Naive B cell (primary cell): Measurements from ENCODE around the gene KDM4C. TPM values are rescaled to one million over a fixed set of nuclear protein-coding genes. Genes with fewer than 3 reads are reported as not detected.
A peak's percentile ranks its signal among the peaks of the same experiment; 100 is the strongest.

ENCODE experiments used
- ATAC-seq, 2 donors: fragments of 150-1000 bp; cut with Tn5 transposase; 2 replicates each; pipeline ENCODE4 v1.10.0; 2021; ENCODE audit warnings: low read depth in 2 of 2, mild to moderate bottlenecking in 2 of 2, moderate library complexity in 2 of 2
- DNase-seq: peaks from one replicate; pipeline ENCODE4 v3.0.0; 2022
- H3K27ac Mint-ChIP-seq, 6 donors: one replicate each; pipeline ENCODE4 v1.8.0; 2020 to 2022; ENCODE audit warnings: mild to moderate bottlenecking in 6 of 6, mixed read lengths in 6 of 6, moderate library complexity in 5 of 6, inconsistent platforms in 2 of 6
- H3K27me3 Mint-ChIP-seq, 3 donors: one replicate each; pipeline ENCODE4 v1.8.0; 2021 to 2022; ENCODE audit warnings: mixed read lengths in 3 of 3, mild to moderate bottlenecking in 1 of 3
- H3K36me3 Mint-ChIP-seq, 2 donors: one replicate each; pipeline ENCODE4 v1.8.0; 2020 to 2022; ENCODE audit warnings: mixed read lengths in 2 of 2, inconsistent platforms in 1 of 2, mild to moderate bottlenecking in 1 of 2
- H3K4me1 Mint-ChIP-seq, 3 donors: one replicate each; pipeline ENCODE4 v1.8.0; 2020 to 2022; ENCODE audit warnings: mixed read lengths in 3 of 3, inconsistent platforms in 1 of 3, mild to moderate bottlenecking in 1 of 3, moderate library complexity in 1 of 3
- H3K4me3 Mint-ChIP-seq, 8 donors: one replicate each; pipeline ENCODE4 v1.8.0; 2020 to 2022; ENCODE audit warnings: mild to moderate bottlenecking in 8 of 8, mixed read lengths in 8 of 8, moderate library complexity in 8 of 8, inconsistent platforms in 2 of 8
- H3K9me3 Mint-ChIP-seq, 7 donors: one replicate each; pipeline ENCODE4 v1.8.0; 2020 to 2022; ENCODE audit warnings: mixed read lengths in 7 of 7, mild to moderate bottlenecking in 5 of 7, inconsistent platforms in 2 of 7, moderate library complexity in 1 of 7
- polyA plus RNA-seq, 6 donors: library from polyadenylated mRNA; unstranded; fragments of 300-500 nt; fragmentation: Illumina TruSeq; gene quantifications; one replicate each; pipeline ENCODE4 v1.2.3, GENCODE V29; 2021; ENCODE audit warnings: low read depth in 6 of 6

The KDM4C gene
- polyA plus RNA-seq, 6 donors from 2014 or later, result 54.5 to 83.5 (median 68.2) TPM

- Mint-ChIP-seq H3K27ac (no peak overlapping the region), H3K27me3 (no peaks in the 10 kb centered on the region), H3K4me1 (no peaks in the 10 kb centered on the region), H3K9me3 (no peaks in the 10 kb centered on the region), H3K36me3 (peaks cover 0 to 4% of the 10 kb centered on the region in 2 donors), H3K4me3 (no peak overlapping the region)
- ATAC-seq (no peak), DNase-seq (no peak)
These were observed 327.6 kb downstream of the KDM4C start for GRCh38 chr9:7085357-7085756.

- Mint-ChIP-seq H3K4me1 (no peaks in the 10 kb centered on the region), H3K9me3 (no peaks in the 10 kb centered on the region), H3K4me3 (no peak overlapping the region), H3K27ac (no peak overlapping the region), H3K36me3 (peaks cover 0 to 7% of the 10 kb centered on the region in 2 donors), H3K27me3 (no peaks in the 10 kb centered on the region)
- DNase-seq, result no peak
- no peak for ATAC-seq
These were observed 328.6 kb downstream of the KDM4C start for GRCh38 chr9:7086389-7086788.

- no peak overlapping the region for H3K4me3 Mint-ChIP-seq
- ATAC-seq, result no peak
- H3K4me1 Mint-ChIP-seq, result peaks cover 0 to 10% (median 7%) of the 10 kb centered on the region in 3 donors
- H3K27me3 Mint-ChIP-seq, result no peaks in the 10 kb centered on the region
- H3K36me3 Mint-ChIP-seq, result peaks cover 6 to 16% of the 10 kb centered on the region in 2 donors
- no peak overlapping the region for H3K27ac Mint-ChIP-seq
- no peaks in the 10 kb centered on the region for H3K9me3 Mint-ChIP-seq
- no peak for DNase-seq
These were observed 330.8 kb downstream of the KDM4C start for GRCh38 chr9:7088611-7089010.

- Mint-ChIP-seq H3K27ac (peak overlapping the region in 3 of 6 donors; percentile 1 to 26 (median 16)), H3K4me1 (peaks cover 3 to 17% (median 11%) of the 10 kb centered on the region in 3 donors), H3K27me3 (no peaks in the 10 kb centered on the region), H3K36me3 (peaks cover 6 to 16% of the 10 kb centered on the region in 2 donors), H3K9me3 (no peaks in the 10 kb centered on the region), H3K4me3 (no peak overlapping the region)
- no peak for DNase-seq
- ATAC-seq, result no peak
These were observed 331.8 kb downstream of the KDM4C start for GRCh38 chr9:7089406-7090193.

- ATAC-seq (no peak), DNase-seq (no peak)
- Mint-ChIP-seq H3K4me3 (no peak overlapping the region), H3K4me1 (peaks cover 19 to 28% (median 26%) of the 10 kb centered on the region in 3 donors), H3K27me3 (no peaks in the 10 kb centered on the region), H3K36me3 (peaks cover 13 to 30% of the 10 kb centered on the region in 2 donors), H3K9me3 (no peaks in the 10 kb centered on the region), H3K27ac (peak overlapping the region in 1 of 6 donors; percentile 27)
These were observed 335.3 kb downstream of the KDM4C start for GRCh38 chr9:7093040-7093439.

GRCh38 chr9:7094052-7094451, 336.3 kb downstream of the KDM4C start:
- Mint-ChIP-seq H3K27ac (peak overlapping the region in 4 of 6 donors; percentile 14 to 57 (median 19)), H3K36me3 (peaks cover 23 to 37% of the 10 kb centered on the region in 2 donors), H3K9me3 (peaks cover 0 to 6% (median 4%) of the 10 kb centered on the region in 7 donors), H3K27me3 (no peaks in the 10 kb centered on the region), H3K4me3 (no peak overlapping the region), H3K4me1 (peaks cover 19 to 28% (median 26%) of the 10 kb centered on the region in 3 donors)
- DNase-seq (no peak), ATAC-seq (no peak)

- Mint-ChIP-seq H3K4me1 (peaks cover 19 to 28% (median 26%) of the 10 kb centered on the region in 3 donors), H3K27me3 (no peaks in the 10 kb centered on the region), H3K9me3 (peaks cover 0 to 11% (median 8%) of the 10 kb centered on the region in 7 donors), H3K36me3 (peaks cover 28 to 43% of the 10 kb centered on the region in 2 donors), H3K4me3 (no peak overlapping the region), H3K27ac (peak overlapping the region in 5 of 6 donors; percentile 10 to 87 (median 57))
- no peak for DNase-seq
- ATAC-seq, result peak; percentile 18 to 24
These were observed 336.8 kb downstream of the KDM4C start for GRCh38 chr9:7094576-7094975.

GRCh38 chr9:7095058-7095457, 337.3 kb downstream of the KDM4C start:
- ATAC-seq, result peak; percentile 91 to 95
- no peak for DNase-seq
- H3K36me3 Mint-ChIP-seq, result peaks cover 29 to 43% of the 10 kb centered on the region in 2 donors

GRCh38 chr9:7097040-7097715, 339.4 kb downstream of the KDM4C start:
- ATAC-seq, result no peak

More at GRCh38 chr9:7095058-7095457, 337.3 kb downstream of the KDM4C start:
- peaks cover 0 to 12% (median 10%) of the 10 kb centered on the region in 7 donors for H3K9me3 Mint-ChIP-seq
- peaks cover 19 to 28% (median 26%) of the 10 kb centered on the region in 3 donors for H3K4me1 Mint-ChIP-seq
- H3K27me3 Mint-ChIP-seq, result no peaks in the 10 kb centered on the region
- H3K27ac Mint-ChIP-seq, result peak overlapping the region in 4 of 6 donors; percentile 57 to 87 (median 79)
- H3K4me3 Mint-ChIP-seq, result no peak overlapping the region

GRCh38 chr9:7097785-7098752, 340.3 kb downstream of the KDM4C start:
- Mint-ChIP-seq H3K4me3 (no peak overlapping the region), H3K9me3 (peaks cover 3 to 16% (median 10%) of the 10 kb centered on the region in 7 donors), H3K27me3 (no peaks in the 10 kb centered on the region), H3K4me1 (peaks cover 19 to 28% (median 19%) of the 10 kb centered on the region in 3 donors), H3K36me3 (peaks cover 33 to 38% of the 10 kb centered on the region in 2 donors), H3K27ac (peak overlapping the region in 5 of 6 donors; percentile 17 to 86 (median 41))
- ATAC-seq (no peak), DNase-seq (no peak)

More at GRCh38 chr9:7097040-7097715, 339.4 kb downstream of the KDM4C start:
- Mint-ChIP-seq H3K4me3 (no peak overlapping the region), H3K9me3 (peaks cover 3 to 16% (median 10%) of the 10 kb centered on the region in 7 donors), H3K4me1 (peaks cover 19 to 33% (median 19%) of the 10 kb centered on the region in 3 donors), H3K27ac (peak overlapping the region in 5 of 6 donors; percentile 22 to 86 (median 76)), H3K36me3 (peaks cover 31 to 40% of the 10 kb centered on the region in 2 donors), H3K27me3 (no peaks in the 10 kb centered on the region)
- DNase-seq, result no peak

GRCh38 chr9:7103367-7103766, 345.6 kb downstream of the KDM4C start:
- Mint-ChIP-seq H3K4me3 (no peak overlapping the region), H3K4me1 (peaks cover 0 to 15% (median 0%) of the 10 kb centered on the region in 3 donors), H3K36me3 (peaks cover 37 to 44% of the 10 kb centered on the region in 2 donors), H3K9me3 (peaks cover 3 to 16% (median 10%) of the 10 kb centered on the region in 7 donors), H3K27me3 (no peaks in the 10 kb centered on the region), H3K27ac (no peak overlapping the region)
- ATAC-seq (no peak), DNase-seq (no peak)

- H3K27ac Mint-ChIP-seq, result peak overlapping the region in 1 of 6 donors; percentile 10
- H3K4me3 Mint-ChIP-seq, result no peak overlapping the region
- DNase-seq (no peak), ATAC-seq (no peak)
- no peaks in the 10 kb centered on the region for H3K27me3 Mint-ChIP-seq
- peaks cover 0 to 15% (median 0%) of the 10 kb centered on the region in 3 donors for H3K4me1 Mint-ChIP-seq
- peaks cover 33 to 44% of the 10 kb centered on the region in 2 donors for H3K36me3 Mint-ChIP-seq
- H3K9me3 Mint-ChIP-seq, result peaks cover under 1 to 16% (median 8%) of the 10 kb centered on the region in 7 donors
These were observed 346.0 kb downstream of the KDM4C start for GRCh38 chr9:7103771-7104170.
